Activated CD4-positive, alpha-beta memory T cell treated with anti-CD3 and anti-CD28 coated beads for 36 hours (primary cell): ENCODE results near the gene ANKFN1. TPM values are rescaled to one million over a fixed set of nuclear protein-coding genes. Genes with fewer than 3 reads are reported as not detected.

Source experiments
- CTCF ChIA-PET: fragments of 350-600 bp; sonication (Branson Sonifier 250); formaldehyde crosslinking; loops from one replicate; lab custom pipeline; 2021; ENCODE audit warnings: antibody characterized with exemption, inconsistent platforms; lab: Charles Lee
- POLR2A ChIA-PET: fragments of 350-600 bp; sonication (Branson Sonifier 250); formaldehyde crosslinking; loops from one replicate; lab custom pipeline; 2021; ENCODE audit warnings: antibody characterized with exemption; lab: Charles Lee
- DNase-seq: peaks from one replicate; pipeline ENCODE4 v3.0.0-alpha.2; 2020
- H3K27ac Mint-ChIP-seq: one replicate; pipeline ENCODE4 v1.8.0; 2021; ENCODE audit warnings: mixed read lengths
- H3K27me3 Mint-ChIP-seq: one replicate; pipeline ENCODE4 v1.8.0; 2021; ENCODE audit warnings: mixed read lengths
- H3K36me3 Mint-ChIP-seq: one replicate; pipeline ENCODE4 v1.8.0; 2021; ENCODE audit warnings: mixed read lengths
- H3K4me1 Mint-ChIP-seq: one replicate; pipeline ENCODE4 v1.8.0; 2021; ENCODE audit warnings: low read depth, mixed read lengths
- H3K4me3 Mint-ChIP-seq: one replicate; pipeline ENCODE4 v1.8.0; 2021; ENCODE audit warnings: mild to moderate bottlenecking, mixed read lengths
- H3K9me3 Mint-ChIP-seq: one replicate; pipeline ENCODE4 v1.8.0; 2021; ENCODE audit warnings: mixed read lengths
- intact Hi-C: fragments of 100-400 bp; cut with micrococcal nuclease; formaldehyde crosslinking; loops from one replicate; pipeline ENCODE4 v1.15.1; 2023
- total RNA-seq, 2 experiments: library from RNA; stranded (reverse); gene quantifications; one replicate each; pipeline ENCODE4 v1.2.3, GENCODE V29; 2021

The ANKFN1 gene
- total RNA-seq, 2 experiments from 2014 or later = not detected

- Mint-ChIP-seq H3K27ac (no peak overlapping the region), H3K4me3 (no peak overlapping the region), H3K9me3 (no peaks in the 10 kb centered on the region), H3K4me1 (no peaks in the 10 kb centered on the region), H3K27me3 (no peaks in the 10 kb centered on the region), H3K36me3 (no peaks in the 10 kb centered on the region)
- ChIA-PET CTCF (no interaction called here), POLR2A (no interaction called here)
- intact Hi-C loops = no loop called here
- no peak for DNase-seq
Observed at GRCh38 chr17:56314026-56314425, 160.8 kb downstream of the ANKFN1 start.

DNA sequence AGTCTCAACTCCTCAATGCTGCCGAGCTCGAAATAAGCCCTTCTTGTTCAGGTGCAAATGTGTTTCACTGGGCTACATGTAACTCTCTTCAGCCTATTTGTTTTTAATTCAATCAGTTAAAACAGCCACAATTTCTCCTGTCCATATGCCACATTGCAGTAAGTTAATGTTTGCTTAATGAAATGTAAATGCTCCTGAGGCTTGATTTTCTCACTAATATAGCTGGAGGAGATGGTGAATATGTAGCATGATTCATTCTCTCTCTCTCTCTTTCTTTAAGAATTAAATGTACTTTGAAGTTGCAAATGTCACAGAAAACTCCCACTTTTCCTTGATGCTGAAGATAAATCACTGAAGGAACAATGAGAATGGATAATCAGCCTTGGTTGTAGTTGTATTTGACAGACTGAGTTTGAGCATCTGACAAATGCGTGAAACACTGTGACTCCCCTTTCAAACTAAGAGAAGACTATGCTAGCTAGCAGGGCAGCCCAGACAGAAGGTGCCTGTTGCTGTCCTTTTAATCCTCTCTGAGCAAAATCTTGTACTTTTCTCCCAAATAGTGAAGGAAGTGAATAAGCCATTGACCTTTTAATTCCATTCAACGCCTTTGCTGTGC is 161.8 kb downstream of the ANKFN1 start:
- no peak overlapping the region for H3K4me3 Mint-ChIP-seq
- no peaks in the 10 kb centered on the region for H3K27me3 Mint-ChIP-seq
- H3K36me3 Mint-ChIP-seq = no peaks in the 10 kb centered on the region
- ChIA-PET POLR2A (no interaction called here), CTCF (interaction anchor here (1.5 kb wide), 1 partner anchor 400 kb away, joined by 4 read pairs; no protein-coding TSS in a partner anchor)
- intact Hi-C loops = no loop called here
- no peaks in the 10 kb centered on the region for H3K4me1 Mint-ChIP-seq
- H3K9me3 Mint-ChIP-seq = no peaks in the 10 kb centered on the region
- H3K27ac Mint-ChIP-seq = no peak overlapping the region
- DNase-seq = no peak

GRCh38 chr17:56316604-56317003 is 163.3 kb downstream of the ANKFN1 start:
- no peak for DNase-seq
- Mint-ChIP-seq H3K9me3 (no peaks in the 10 kb centered on the region), H3K4me1 (no peaks in the 10 kb centered on the region), H3K27me3 (peaks cover 4% of the 10 kb centered on the region), H3K36me3 (no peaks in the 10 kb centered on the region), H3K4me3 (no peak overlapping the region), H3K27ac (no peak overlapping the region)
- CTCF ChIA-PET = no interaction called here
- intact Hi-C loops = no loop called here
- POLR2A ChIA-PET = no interaction called here

GRCh38 chr17:56317351-56318208 is 164.3 kb downstream of the ANKFN1 start:
- ChIA-PET POLR2A (no interaction called here), CTCF (no interaction called here)
- H3K9me3 Mint-ChIP-seq = no peaks in the 10 kb centered on the region
- H3K4me1 Mint-ChIP-seq = no peaks in the 10 kb centered on the region
- no peak overlapping the region for H3K27ac Mint-ChIP-seq
- no peaks in the 10 kb centered on the region for H3K36me3 Mint-ChIP-seq
- DNase-seq = no peak
- intact Hi-C loops = loop anchor here (2.0 kb wide), 1 partner anchor 191 kb away; no protein-coding TSS in a partner anchor
- no peak overlapping the region for H3K4me3 Mint-ChIP-seq
- peaks cover 9% of the 10 kb centered on the region for H3K27me3 Mint-ChIP-seq

DNA sequence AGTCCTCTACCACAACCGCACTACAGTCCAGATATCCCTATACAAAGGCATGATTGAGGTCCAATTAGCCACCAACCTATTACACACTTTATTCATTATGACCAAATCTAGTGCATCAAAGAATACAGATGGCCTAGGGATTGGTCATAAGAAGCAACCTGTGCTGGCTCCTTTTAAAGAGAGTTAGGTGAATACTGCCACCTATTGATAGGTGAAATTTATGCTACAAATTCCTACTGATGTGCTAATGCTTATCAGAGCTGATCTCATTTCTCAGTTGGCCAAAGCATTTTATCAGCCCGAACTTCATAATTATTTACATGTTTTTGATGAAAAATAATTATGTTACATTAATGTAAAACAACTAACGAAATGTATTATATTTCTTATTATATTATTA is 166.3 kb downstream of the ANKFN1 start:
- intact Hi-C loops = loop anchor here (2.0 kb wide), 1 partner anchor 193 kb away; no protein-coding TSS in a partner anchor
- Mint-ChIP-seq H3K27me3 (peaks cover 9% of the 10 kb centered on the region), H3K27ac (no peak overlapping the region), H3K4me1 (no peaks in the 10 kb centered on the region), H3K9me3 (no peaks in the 10 kb centered on the region), H3K36me3 (no peaks in the 10 kb centered on the region), H3K4me3 (no peak overlapping the region)
- ChIA-PET CTCF (no interaction called here), POLR2A (no interaction called here)
- DNase-seq = no peak

DNA sequence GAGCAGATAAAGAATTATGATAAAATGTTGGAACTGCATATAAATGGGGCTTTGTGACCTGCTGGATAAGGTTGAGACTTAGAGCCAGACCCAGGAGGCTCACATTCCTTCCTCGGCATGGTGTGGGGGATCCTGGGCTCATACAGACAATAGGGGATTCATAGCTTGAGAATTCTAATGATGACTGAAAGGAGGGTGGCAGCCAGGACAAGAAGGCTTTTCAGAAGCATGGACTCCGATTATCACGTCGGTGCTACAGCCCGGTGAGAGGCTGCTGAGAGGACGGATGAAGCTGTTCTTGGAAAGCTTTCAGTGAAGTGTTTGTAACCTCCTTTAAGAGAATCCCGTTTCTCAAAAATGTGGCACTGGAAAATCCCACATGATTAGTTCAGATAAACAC is 167.2 kb downstream of the ANKFN1 start:
- H3K4me1 Mint-ChIP-seq = no peaks in the 10 kb centered on the region
- CTCF ChIA-PET = no interaction called here
- intact Hi-C loops = no loop called here
- H3K4me3 Mint-ChIP-seq = no peak overlapping the region
- H3K36me3 Mint-ChIP-seq = no peaks in the 10 kb centered on the region
- DNase-seq = no peak
- POLR2A ChIA-PET = no interaction called here
- no peaks in the 10 kb centered on the region for H3K9me3 Mint-ChIP-seq
- peaks cover 10% of the 10 kb centered on the region for H3K27me3 Mint-ChIP-seq
- H3K27ac Mint-ChIP-seq = no peak overlapping the region

DNA sequence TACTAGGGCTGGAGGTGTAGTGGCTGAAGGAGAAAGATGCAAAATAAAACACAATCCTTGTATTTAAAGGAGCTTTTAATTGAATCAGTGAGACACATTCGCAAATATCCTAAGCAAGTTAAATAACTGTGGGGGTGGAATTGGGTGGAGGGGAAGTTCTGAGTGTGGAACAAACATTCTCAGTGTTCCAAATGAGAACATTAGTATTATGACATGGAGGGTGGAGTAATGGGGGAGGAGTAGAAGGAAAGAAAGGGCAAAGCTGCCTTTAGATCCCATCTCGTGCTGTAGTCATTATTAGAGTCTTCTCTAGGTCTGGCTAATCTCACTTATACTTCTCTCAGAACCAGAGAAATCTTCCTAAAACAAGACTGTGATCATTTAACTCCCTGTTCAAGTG is 169.7 kb downstream of the ANKFN1 start:
- ChIA-PET CTCF (no interaction called here), POLR2A (no interaction called here)
- no peak overlapping the region for H3K27ac Mint-ChIP-seq
- no peaks in the 10 kb centered on the region for H3K36me3 Mint-ChIP-seq
- no peak for DNase-seq
- H3K9me3 Mint-ChIP-seq = no peaks in the 10 kb centered on the region
- no peaks in the 10 kb centered on the region for H3K4me1 Mint-ChIP-seq
- H3K4me3 Mint-ChIP-seq = no peak overlapping the region
- intact Hi-C loops = no loop called here
- peaks cover 10% of the 10 kb centered on the region for H3K27me3 Mint-ChIP-seq

- DNase-seq = no peak
- no peak overlapping the region for H3K27ac Mint-ChIP-seq
- intact Hi-C loops = no loop called here
- H3K27me3 Mint-ChIP-seq = peaks cover 10% of the 10 kb centered on the region
- no peaks in the 10 kb centered on the region for H3K4me1 Mint-ChIP-seq
- H3K36me3 Mint-ChIP-seq = no peaks in the 10 kb centered on the region
- no peak overlapping the region for H3K4me3 Mint-ChIP-seq
- H3K9me3 Mint-ChIP-seq = no peaks in the 10 kb centered on the region
- ChIA-PET POLR2A (no interaction called here), CTCF (no interaction called here)
Observed at GRCh38 chr17:56324676-56325075, 171.4 kb downstream of the ANKFN1 start.

DNA sequence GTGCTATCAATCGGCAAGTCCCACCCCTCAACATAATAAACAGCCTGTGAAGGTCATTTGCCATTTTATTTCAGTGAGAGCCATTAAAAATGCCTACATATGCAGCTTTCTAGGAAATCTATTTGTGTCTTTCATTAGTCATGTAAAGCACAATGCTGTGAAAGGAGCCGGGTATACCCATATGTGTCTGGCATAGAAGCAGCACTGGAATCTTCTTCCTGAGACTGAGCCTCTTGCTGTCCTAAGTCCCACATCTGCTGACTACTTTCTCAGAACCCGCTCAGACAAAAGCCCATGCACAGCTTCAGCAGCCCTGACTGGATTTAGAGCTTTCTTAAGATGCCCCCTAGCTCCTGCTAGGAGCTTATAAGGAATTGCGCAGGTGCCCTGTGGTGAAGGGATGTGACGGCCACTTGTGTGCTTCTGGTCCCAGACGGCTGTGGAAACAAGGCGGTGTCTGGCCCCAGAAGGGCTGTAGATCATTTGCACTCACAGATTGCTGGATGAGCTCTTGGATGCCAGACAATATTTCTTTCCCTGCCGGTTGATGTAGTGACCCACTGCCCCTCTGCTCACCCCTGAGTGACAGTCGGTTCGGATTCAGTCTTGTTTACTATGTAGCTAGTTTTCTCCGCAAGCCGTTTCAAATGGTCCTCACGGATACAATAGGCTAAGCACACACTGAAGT is 172.2 kb downstream of the ANKFN1 start:
- Mint-ChIP-seq H3K27ac (no peak overlapping the region), H3K4me1 (no peaks in the 10 kb centered on the region), H3K9me3 (no peaks in the 10 kb centered on the region), H3K4me3 (no peak overlapping the region), H3K36me3 (no peaks in the 10 kb centered on the region), H3K27me3 (peaks cover 9% of the 10 kb centered on the region)
- ChIA-PET POLR2A (no interaction called here), CTCF (no interaction called here)
- intact Hi-C loops = no loop called here
- DNase-seq = no peak

- Mint-ChIP-seq H3K4me3 (no peak overlapping the region), H3K36me3 (no peaks in the 10 kb centered on the region), H3K27me3 (peaks cover 8% of the 10 kb centered on the region), H3K9me3 (no peaks in the 10 kb centered on the region), H3K27ac (no peak overlapping the region), H3K4me1 (no peaks in the 10 kb centered on the region)
- no peak for DNase-seq
- ChIA-PET POLR2A (no interaction called here), CTCF (no interaction called here)
- intact Hi-C loops = no loop called here
Observed at GRCh38 chr17:56326001-56326359, 172.7 kb downstream of the ANKFN1 start.

- ChIA-PET CTCF (no interaction called here), POLR2A (no interaction called here)
- H3K27me3 Mint-ChIP-seq = peaks cover 16% of the 10 kb centered on the region
- no peaks in the 10 kb centered on the region for H3K9me3 Mint-ChIP-seq
- DNase-seq = no peak
- H3K4me1 Mint-ChIP-seq = no peaks in the 10 kb centered on the region
- no peaks in the 10 kb centered on the region for H3K36me3 Mint-ChIP-seq
- no peak overlapping the region for H3K27ac Mint-ChIP-seq
- intact Hi-C loops = no loop called here
- no peak overlapping the region for H3K4me3 Mint-ChIP-seq
Observed at GRCh38 chr17:56347639-56348038, 194.4 kb downstream of the ANKFN1 start.

- ChIA-PET POLR2A (no interaction called here), CTCF (no interaction called here)
- no peak overlapping the region for H3K27ac Mint-ChIP-seq
- H3K4me1 Mint-ChIP-seq = no peaks in the 10 kb centered on the region
- intact Hi-C loops = no loop called here
- H3K4me3 Mint-ChIP-seq = no peak overlapping the region
- no peak for DNase-seq
- H3K9me3 Mint-ChIP-seq = no peaks in the 10 kb centered on the region
- H3K36me3 Mint-ChIP-seq = no peaks in the 10 kb centered on the region
- H3K27me3 Mint-ChIP-seq = peaks cover 8% of the 10 kb centered on the region
Observed at GRCh38 chr17:56350592-56350991, 197.3 kb downstream of the ANKFN1 start.
